Measurements from ENCODE around the gene PIEZO2. TPM values are rescaled to one million over a fixed set of nuclear protein-coding genes. Genes with fewer than 3 reads are reported as not detected.

PIEZO2 gene
- total RNA-seq, 2 experiments from 2014 or later, result not detected

DNA sequence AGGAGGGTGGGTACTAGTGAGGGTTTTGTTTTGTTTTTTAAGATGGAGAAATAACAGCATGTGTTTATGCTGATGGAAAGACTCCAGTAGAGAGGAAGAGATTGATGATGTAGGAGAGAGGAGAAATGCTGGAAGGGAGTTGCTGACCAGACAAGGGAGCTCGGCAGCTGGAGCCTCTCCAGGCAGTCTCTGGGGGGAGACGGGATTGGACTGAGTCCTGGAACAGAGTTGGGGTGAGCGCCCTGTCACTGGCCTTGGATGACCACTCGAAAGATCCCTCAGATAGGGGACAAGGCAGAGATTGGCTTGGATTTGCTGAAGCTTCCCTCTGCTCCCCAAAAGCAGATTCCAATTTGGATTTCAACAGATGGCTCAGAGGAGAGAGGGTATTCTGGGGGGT is 425.9 kb downstream of the PIEZO2 start:
- no peak overlapping the region for H3K4me3 Mint-ChIP-seq
- ChIA-PET POLR2A (no interaction called here), CTCF (no interaction called here)
- no peak overlapping the region for H3K27ac Mint-ChIP-seq
- Histone ChIP-seq H3K4me3 (ENCODE audit: low read length) (no peak overlapping the region), H3K4me1 (ENCODE audit: insufficient read depth, low read length) (no peaks in the 10 kb centered on the region), H3K27me3 (ENCODE audit: control insufficient read depth in 1 of 2, insufficient read depth in 2 of 2, low read length in 2 of 2) (no peaks in the 10 kb centered on the region), H3K36me3 (ENCODE audit: insufficient read depth, low read length) (no peaks in the 10 kb centered on the region), H3K27ac (ENCODE audit: low read depth in 1 of 2, low read length in 2 of 2) (no peak overlapping the region), H3K9me3 (ENCODE audit: control insufficient read depth in 1 of 2, insufficient read depth in 1 of 2, low read length in 2 of 2) (peaks cover 0 to 27% of the 10 kb centered on the region in 2 experiments)
- DNase-seq, result no peak
- intact Hi-C loops (cut with DNase I, micrococcal nuclease), result no loop called here
- H3K9me3 Mint-ChIP-seq, result no peaks in the 10 kb centered on the region
- TF ChIP-seq, protein P1, sequence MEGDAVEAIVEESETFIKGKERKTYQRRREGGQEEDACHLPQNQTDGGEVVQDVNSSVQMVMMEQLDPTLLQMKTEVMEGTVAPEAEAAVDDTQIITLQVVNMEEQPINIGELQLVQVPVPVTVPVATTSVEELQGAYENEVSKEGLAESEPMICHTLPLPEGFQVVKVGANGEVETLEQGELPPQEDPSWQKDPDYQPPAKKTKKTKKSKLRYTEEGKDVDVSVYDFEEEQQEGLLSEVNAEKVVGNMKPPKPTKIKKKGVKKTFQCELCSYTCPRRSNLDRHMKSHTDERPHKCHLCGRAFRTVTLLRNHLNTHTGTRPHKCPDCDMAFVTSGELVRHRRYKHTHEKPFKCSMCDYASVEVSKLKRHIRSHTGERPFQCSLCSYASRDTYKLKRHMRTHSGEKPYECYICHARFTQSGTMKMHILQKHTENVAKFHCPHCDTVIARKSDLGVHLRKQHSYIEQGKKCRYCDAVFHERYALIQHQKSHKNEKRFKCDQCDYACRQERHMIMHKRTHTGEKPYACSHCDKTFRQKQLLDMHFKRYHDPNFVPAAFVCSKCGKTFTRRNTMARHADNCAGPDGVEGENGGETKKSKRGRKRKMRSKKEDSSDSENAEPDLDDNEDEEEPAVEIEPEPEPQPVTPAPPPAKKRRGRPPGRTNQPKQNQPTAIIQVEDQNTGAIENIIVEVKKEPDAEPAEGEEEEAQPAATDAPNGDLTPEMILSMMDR (IDR thresholded peaks at IDR 0.05), result no peak
- no peaks in the 10 kb centered on the region for H3K36me3 Mint-ChIP-seq (ENCODE audit: low read depth)
- ATAC-seq (ENCODE audit: poor library complexity), result no peak
- H3K27me3 Mint-ChIP-seq, result peaks cover 35% of the 10 kb centered on the region
- H3K4me1 Mint-ChIP-seq (ENCODE audit: low read depth), result no peaks in the 10 kb centered on the region

DNA sequence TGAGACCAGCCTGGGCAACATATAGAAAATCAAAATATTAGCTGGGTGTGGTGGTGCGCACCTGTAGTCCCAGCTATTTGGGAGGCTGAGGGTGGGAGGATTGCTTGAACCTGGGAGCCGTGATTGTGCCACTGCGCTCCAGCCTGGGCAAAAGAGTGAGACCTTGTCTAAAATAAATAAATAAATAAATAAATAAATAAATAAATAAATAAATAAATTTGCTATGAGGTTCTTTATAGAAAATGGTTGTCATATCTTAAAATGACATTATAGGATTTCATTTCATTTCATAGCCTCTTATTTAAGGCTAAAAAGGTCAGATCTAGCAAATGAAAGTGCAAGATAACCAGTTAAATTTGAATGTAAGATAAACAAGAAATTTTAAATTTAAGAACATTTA is 430.6 kb downstream of the PIEZO2 start:
- Histone ChIP-seq H3K4me3 (ENCODE audit: low read length) (no peak overlapping the region), H3K36me3 (ENCODE audit: insufficient read depth, low read length) (no peaks in the 10 kb centered on the region), H3K9me3 (ENCODE audit: control insufficient read depth in 1 of 2, insufficient read depth in 1 of 2, low read length in 2 of 2) (no peaks in the 10 kb centered on the region), H3K4me1 (ENCODE audit: insufficient read depth, low read length) (no peaks in the 10 kb centered on the region), H3K27me3 (ENCODE audit: control insufficient read depth in 1 of 2, insufficient read depth in 2 of 2, low read length in 2 of 2) (no peaks in the 10 kb centered on the region), H3K27ac (ENCODE audit: low read depth in 1 of 2, low read length in 2 of 2) (no peak overlapping the region)
- no peak for ATAC-seq (ENCODE audit: poor library complexity)
- H3K27me3 Mint-ChIP-seq, result peaks cover 19% of the 10 kb centered on the region
- no peak overlapping the region for H3K4me3 Mint-ChIP-seq
- POLR2A ChIA-PET, result no interaction called here
- H3K36me3 Mint-ChIP-seq (ENCODE audit: low read depth), result no peaks in the 10 kb centered on the region
- DNase-seq, result no peak
- TF ChIP-seq, protein P1 (IDR thresholded peaks at IDR 0.05), result no peak
- H3K4me1 Mint-ChIP-seq (ENCODE audit: low read depth), result no peaks in the 10 kb centered on the region
- H3K9me3 Mint-ChIP-seq, result no peaks in the 10 kb centered on the region
- intact Hi-C loops (cut with DNase I, micrococcal nuclease), result no loop called here
- CTCF ChIA-PET, result no interaction called here
- no peak overlapping the region for H3K27ac Mint-ChIP-seq

DNA sequence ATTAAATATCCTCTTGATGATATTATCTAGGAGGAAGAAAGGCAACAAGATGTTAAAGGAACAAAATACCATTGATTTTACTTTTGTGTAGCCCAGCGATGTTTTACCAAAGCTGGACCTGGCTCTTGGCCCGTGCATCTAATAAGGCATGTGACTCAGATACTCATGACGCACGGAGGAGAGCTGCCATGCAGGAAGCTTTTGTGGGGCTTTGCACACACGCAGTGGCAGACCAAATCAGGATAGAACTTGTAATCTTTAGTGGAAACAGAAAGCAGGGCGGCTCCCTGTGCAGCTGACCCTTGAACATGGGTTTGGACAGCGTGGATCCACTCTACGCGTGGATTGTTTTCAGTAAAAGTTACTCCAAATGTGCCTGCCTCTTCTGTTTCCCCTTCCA is 433.6 kb downstream of the PIEZO2 start:
- no peaks in the 10 kb centered on the region for H3K27me3 Mint-ChIP-seq
- TF ChIP-seq, protein P1 (IDR thresholded peaks at IDR 0.05), result no peak
- Histone ChIP-seq H3K9me3 (ENCODE audit: control insufficient read depth in 1 of 2, insufficient read depth in 1 of 2, low read length in 2 of 2) (no peaks in the 10 kb centered on the region), H3K36me3 (ENCODE audit: insufficient read depth, low read length) (no peaks in the 10 kb centered on the region), H3K4me3 (ENCODE audit: low read length) (no peak overlapping the region), H3K27me3 (ENCODE audit: control insufficient read depth in 1 of 2, insufficient read depth in 2 of 2, low read length in 2 of 2) (no peaks in the 10 kb centered on the region), H3K4me1 (ENCODE audit: insufficient read depth, low read length) (no peaks in the 10 kb centered on the region), H3K27ac (ENCODE audit: low read depth in 1 of 2, low read length in 2 of 2) (no peak overlapping the region)
- intact Hi-C loops (cut with DNase I, micrococcal nuclease), result no loop called here
- H3K27ac Mint-ChIP-seq, result no peak overlapping the region
- no peak overlapping the region for H3K4me3 Mint-ChIP-seq
- CTCF ChIA-PET, result no interaction called here
- no peaks in the 10 kb centered on the region for H3K9me3 Mint-ChIP-seq
- no peak for DNase-seq
- no peaks in the 10 kb centered on the region for H3K4me1 Mint-ChIP-seq (ENCODE audit: low read depth)
- H3K36me3 Mint-ChIP-seq (ENCODE audit: low read depth), result no peaks in the 10 kb centered on the region
- ATAC-seq (ENCODE audit: poor library complexity), result no peak
- POLR2A ChIA-PET, result no interaction called here

All from CD4-positive, alpha-beta T cell (primary cell).